ENCODE data around the gene SLC38A8.

The SLC38A8 gene

DNA sequence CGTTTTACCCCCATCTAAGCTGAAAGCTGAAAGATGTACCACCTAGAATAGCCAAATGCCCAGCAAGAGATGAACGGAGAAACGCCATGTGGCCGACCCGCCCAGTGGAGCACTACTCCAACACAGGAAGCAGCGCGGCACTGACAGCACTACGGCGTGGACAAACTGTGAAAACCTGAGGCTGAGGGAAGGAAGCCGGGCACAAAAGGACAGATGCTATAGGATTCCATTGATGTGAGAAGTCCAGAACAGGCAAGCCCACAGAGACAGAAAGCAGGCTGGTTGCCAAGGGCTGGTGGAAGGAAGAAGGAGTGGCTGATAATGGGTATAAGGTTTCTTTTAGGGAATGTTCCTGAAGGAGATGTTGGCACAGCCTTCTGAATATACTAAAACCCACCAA, 29.4 kb upstream of the SLC38A8 start:
- in situ Hi-C loops (cut with MboI; ENCODE audit: low pct_unique_long_range_greater_than_20kb, low sequenced_read_pairs, unreplicated experiment): loop anchor here (25.0 kb wide), 1 partner anchor 110 kb away; the partner anchor contains the start of genes NECAB2 and OSGIN1
- TF ChIP-seq, protein P1, sequence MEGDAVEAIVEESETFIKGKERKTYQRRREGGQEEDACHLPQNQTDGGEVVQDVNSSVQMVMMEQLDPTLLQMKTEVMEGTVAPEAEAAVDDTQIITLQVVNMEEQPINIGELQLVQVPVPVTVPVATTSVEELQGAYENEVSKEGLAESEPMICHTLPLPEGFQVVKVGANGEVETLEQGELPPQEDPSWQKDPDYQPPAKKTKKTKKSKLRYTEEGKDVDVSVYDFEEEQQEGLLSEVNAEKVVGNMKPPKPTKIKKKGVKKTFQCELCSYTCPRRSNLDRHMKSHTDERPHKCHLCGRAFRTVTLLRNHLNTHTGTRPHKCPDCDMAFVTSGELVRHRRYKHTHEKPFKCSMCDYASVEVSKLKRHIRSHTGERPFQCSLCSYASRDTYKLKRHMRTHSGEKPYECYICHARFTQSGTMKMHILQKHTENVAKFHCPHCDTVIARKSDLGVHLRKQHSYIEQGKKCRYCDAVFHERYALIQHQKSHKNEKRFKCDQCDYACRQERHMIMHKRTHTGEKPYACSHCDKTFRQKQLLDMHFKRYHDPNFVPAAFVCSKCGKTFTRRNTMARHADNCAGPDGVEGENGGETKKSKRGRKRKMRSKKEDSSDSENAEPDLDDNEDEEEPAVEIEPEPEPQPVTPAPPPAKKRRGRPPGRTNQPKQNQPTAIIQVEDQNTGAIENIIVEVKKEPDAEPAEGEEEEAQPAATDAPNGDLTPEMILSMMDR (IDR thresholded peaks at IDR 0.05; ENCODE audit: extremely low read depth, insufficient read depth, missing control alignments): no peak
- no peak for DNase-seq (ENCODE audit: low spot score)

DNA sequence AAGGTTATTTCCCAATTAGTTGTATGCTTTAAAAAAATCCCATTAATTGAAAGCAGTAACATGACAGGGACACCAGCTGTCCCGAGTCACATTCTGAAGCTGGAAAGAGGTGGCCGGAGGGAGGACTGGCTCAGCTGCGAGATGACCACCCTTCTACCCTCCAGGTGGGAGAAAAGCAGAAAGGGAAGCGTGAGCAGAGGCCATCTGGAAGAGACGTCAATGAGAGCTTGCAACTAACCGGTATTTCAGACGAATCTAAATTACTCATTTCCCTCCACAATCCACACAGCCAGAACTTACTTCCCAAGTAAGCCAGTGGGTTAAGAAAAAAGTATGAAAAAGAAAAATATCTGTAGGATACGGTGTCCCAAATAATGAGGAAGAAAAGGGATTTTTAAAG, 28.5 kb upstream of the SLC38A8 start:
- in situ Hi-C loops (cut with MboI; ENCODE audit: low pct_unique_long_range_greater_than_20kb, low sequenced_read_pairs, unreplicated experiment): loop anchor here (25.0 kb wide), 1 partner anchor 109 kb away; the partner anchor contains the start of genes NECAB2 and OSGIN1
- TF ChIP-seq, protein P1 (IDR thresholded peaks at IDR 0.05; ENCODE audit: extremely low read depth, insufficient read depth, missing control alignments): no peak
- no peak for DNase-seq (ENCODE audit: low spot score)

DNA sequence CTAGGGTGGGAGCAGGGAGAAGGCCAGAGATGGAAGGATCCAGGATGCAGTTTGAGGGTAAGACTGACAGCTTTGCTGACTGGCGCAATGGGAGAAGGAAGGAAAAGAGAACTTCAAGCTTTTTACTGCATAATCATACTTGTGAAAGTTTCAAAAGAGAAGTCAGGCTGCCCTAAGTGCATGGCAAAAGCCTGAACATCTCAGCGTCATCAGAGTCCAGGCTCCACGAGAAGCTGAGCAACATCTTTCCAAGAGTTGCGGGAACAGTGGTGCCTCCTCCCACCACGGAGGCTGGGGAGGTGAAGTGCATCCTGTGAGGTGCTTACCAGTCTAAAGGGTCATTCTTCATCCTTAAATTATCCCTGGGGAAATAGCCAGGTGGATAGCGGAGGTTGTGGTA, 26.9 kb upstream of the SLC38A8 start:
- in situ Hi-C loops (cut with MboI; ENCODE audit: low pct_unique_long_range_greater_than_20kb, low sequenced_read_pairs, unreplicated experiment): loop anchor here (25.0 kb wide), 1 partner anchor 107 kb away; the partner anchor contains the start of genes NECAB2 and OSGIN1
- DNase-seq (ENCODE audit: low spot score): no peak
- TF ChIP-seq, protein P1 (IDR thresholded peaks at IDR 0.05; ENCODE audit: extremely low read depth, insufficient read depth, missing control alignments): no peak

DNA sequence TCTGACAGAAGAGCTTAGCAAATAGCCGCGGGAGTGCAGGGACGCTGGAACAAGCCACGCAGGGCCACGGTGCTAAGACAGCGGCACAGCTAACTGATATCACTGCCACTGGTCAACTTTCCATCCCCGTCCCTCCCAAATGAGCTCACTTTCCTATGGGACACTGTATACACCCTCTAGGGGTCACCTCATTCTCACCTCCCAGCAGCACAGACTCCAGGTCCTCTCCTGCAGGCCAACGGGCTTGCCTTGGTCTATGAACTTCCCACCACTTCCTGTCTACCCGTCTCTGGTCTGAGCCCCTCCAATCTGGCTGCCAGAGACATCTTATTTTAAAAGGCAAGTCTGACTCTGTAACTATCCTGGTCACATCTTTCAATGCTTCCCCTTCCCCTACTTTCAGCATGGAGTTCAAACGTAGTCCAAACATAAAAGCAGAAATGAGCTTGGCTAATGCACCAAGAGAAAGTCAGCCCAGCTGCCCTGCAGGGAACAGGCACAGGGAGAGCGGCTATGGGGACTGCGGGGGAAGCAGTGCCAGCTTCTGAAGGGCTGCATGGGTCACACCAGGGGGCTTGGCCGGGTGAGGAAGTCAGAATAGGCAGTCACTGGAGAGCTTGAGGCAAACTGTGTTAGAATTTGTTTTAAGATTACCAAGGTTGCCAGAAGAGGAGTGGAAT, 26.3 kb upstream of the SLC38A8 start:
- in situ Hi-C loops (cut with MboI; ENCODE audit: low pct_unique_long_range_greater_than_20kb, low sequenced_read_pairs, unreplicated experiment): loop anchor here (25.0 kb wide), 1 partner anchor 107 kb away; the partner anchor contains the start of genes NECAB2 and OSGIN1
- TF ChIP-seq, protein P1 (IDR thresholded peaks at IDR 0.05; ENCODE audit: extremely low read depth, insufficient read depth, missing control alignments): no peak
- DNase-seq (ENCODE audit: low spot score): no peak

DNA sequence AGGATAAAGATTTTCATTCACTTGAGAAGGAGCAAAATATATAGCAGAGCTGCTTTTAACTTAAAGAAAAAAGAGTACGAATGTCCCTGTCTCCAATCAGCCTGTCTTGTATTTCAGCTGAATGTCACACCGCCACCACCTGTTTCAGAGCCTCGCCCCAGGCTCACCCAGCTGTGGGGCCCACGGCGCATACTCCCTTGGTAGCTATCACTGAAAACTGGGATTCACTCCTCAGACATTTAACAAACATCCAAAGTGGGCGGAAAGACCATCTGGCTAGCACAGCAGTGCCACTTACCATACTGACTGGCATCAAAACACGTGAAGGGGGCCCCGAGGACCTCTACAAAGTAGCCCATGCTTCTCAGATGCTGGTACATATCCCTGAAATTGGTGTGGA, 25.4 kb upstream of the SLC38A8 start:
- TF ChIP-seq, protein P1 (IDR thresholded peaks at IDR 0.05; ENCODE audit: extremely low read depth, insufficient read depth, missing control alignments): no peak
- in situ Hi-C loops (cut with MboI; ENCODE audit: low pct_unique_long_range_greater_than_20kb, low sequenced_read_pairs, unreplicated experiment): loop anchor here (25.0 kb wide), 1 partner anchor 106 kb away; the partner anchor contains the start of genes NECAB2 and OSGIN1
- DNase-seq (ENCODE audit: low spot score): no peak

DNA sequence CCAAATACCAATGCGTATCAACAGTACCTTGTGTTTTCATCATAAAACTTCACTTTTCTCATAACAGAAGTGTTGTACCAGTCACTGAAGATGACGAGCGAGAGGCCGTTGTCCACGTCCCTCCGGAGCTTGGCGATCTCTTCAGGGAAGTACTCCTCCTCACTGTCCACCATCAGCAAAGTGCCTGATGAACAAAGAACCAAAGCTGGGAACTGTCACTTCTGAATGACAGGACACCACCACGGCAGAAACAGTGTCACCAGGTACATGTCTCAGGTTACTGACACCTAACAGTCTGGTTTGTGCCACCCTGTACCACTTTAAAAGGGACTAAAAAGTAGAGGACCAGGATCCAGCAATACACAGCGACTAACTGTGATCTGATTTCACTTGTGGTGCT, 25.0 kb upstream of the SLC38A8 start:
- TF ChIP-seq, protein P1 (IDR thresholded peaks at IDR 0.05; ENCODE audit: extremely low read depth, insufficient read depth, missing control alignments): no peak
- in situ Hi-C loops (cut with MboI; ENCODE audit: low pct_unique_long_range_greater_than_20kb, low sequenced_read_pairs, unreplicated experiment): loop anchor here (25.0 kb wide), 1 partner anchor 105 kb away; the partner anchor contains the start of genes NECAB2 and OSGIN1
- no peak for DNase-seq (ENCODE audit: low spot score)

Measured in GM13977 (cell line).